H1 (cell line): ENCODE data around the gene NUAK1. TPM values are rescaled to one million over a fixed set of nuclear protein-coding genes. Genes with fewer than 3 reads are reported as not detected.

Experiments used
- CTCF ChIA-PET: fragments of 300-600 bp; sonication (Branson Sonifier 250); formaldehyde crosslinking; loops from one replicate; lab custom pipeline; 2021; ENCODE audit not compliant: partially characterized antibody; lab: Charles Lee
- POLR2A ChIA-PET: fragments of 300-600 bp; sonication (Branson Sonifier 250); formaldehyde crosslinking; loops from one replicate; lab custom pipeline; 2021; ENCODE audit warnings: inconsistent platforms; ENCODE audit not compliant: partially characterized antibody; lab: Charles Lee
- DNase-seq, 2 experiments: peaks; one replicate each; pipeline versions ENCODE4 v3.0.0 to v3.0.0-alpha.2; 2010 to 2022; ENCODE audit warnings: low spot score in 2 of 2, low read depth in 1 of 2, mixed read lengths in 1 of 2
- FAIRE-seq: peaks from 2 replicates; lab custom pipeline; 2011; peaks lifted over from hg19 to GRCh38; lab: Jason Lieb, UNC
- H2AFZ ChIP-seq: 2 replicates; pipeline ENCODE4 v1.8.1; 2012; ENCODE audit warnings: low read length, inconsistent platforms
- H2AK5ac ChIP-seq: 2 replicates; pipeline ENCODE4 v1.6.1; 2013; ENCODE audit warnings: low read depth, low read length
- H2BK120ac ChIP-seq: replicated peaks from 2 replicates; pipeline ENCODE3; 2013; ENCODE audit warnings: low read depth, low read length, inconsistent platforms
- H2BK12ac ChIP-seq: 2 replicates; pipeline ENCODE4 v1.6.1; 2013; ENCODE audit warnings: low read depth, low read length
- H2BK15ac ChIP-seq: 2 replicates; pipeline ENCODE4 v1.6.1; 2013; ENCODE audit warnings: low read length
- H2BK20ac ChIP-seq: 2 replicates; pipeline ENCODE4 v1.6.1; 2013; ENCODE audit warnings: low read length
- H2BK5ac ChIP-seq: 2 replicates; pipeline ENCODE4 v1.6.1; 2013; ENCODE audit warnings: low read depth, low read length
- H3K14ac ChIP-seq: 2 replicates; pipeline ENCODE4 v1.6.1; 2013; ENCODE audit warnings: inconsistent platforms; ENCODE audit not compliant: insufficient read length
- H3K18ac ChIP-seq: 2 replicates; pipeline ENCODE4 v1.6.1; 2013; ENCODE audit warnings: low read length; ENCODE audit errors: extremely low read depth
- H3K23ac ChIP-seq: 2 replicates; pipeline ENCODE4 v1.6.1; 2013; ENCODE audit warnings: inconsistent platforms; ENCODE audit not compliant: insufficient read length
- H3K23me2 ChIP-seq: 2 replicates; pipeline ENCODE4 v1.6.1; 2013; ENCODE audit warnings: low read depth, low read length
- H3K27ac ChIP-seq: 2 replicates; pipeline ENCODE4 v1.6.1; 2011; ENCODE audit warnings: low read depth, low read length, inconsistent platforms
- H3K27me3 ChIP-seq, 4 experiments: replicated peaks in 1 of 4; 1 replicate in 1 of 4; 2 replicates in 3 of 4; pipeline versions ENCODE4 v1.6.1 to v1.8.1; 2011 to 2013; ENCODE audit warnings: low read length in 3 of 4, mild to moderate bottlenecking in 3 of 4, inconsistent platforms in 2 of 4, mixed read lengths in 2 of 4, moderate library complexity in 1 of 4; ENCODE audit not compliant: control insufficient read depth in 3 of 4, insufficient read depth in 3 of 4; ENCODE audit errors: extremely low read depth in 1 of 4
- H3K36me3 ChIP-seq, 4 experiments: 2 replicates each; pipeline versions ENCODE4 v1.6.1 to v1.8.1; 2011 to 2013; ENCODE audit warnings: mild to moderate bottlenecking in 4 of 4, low read length in 3 of 4, moderate library complexity in 2 of 4, control low read depth in 1 of 4, inconsistent platforms in 1 of 4; ENCODE audit not compliant: insufficient read depth in 4 of 4, control insufficient read depth in 2 of 4
- H3K4ac ChIP-seq: replicated peaks from 2 replicates; pipeline ENCODE3; 2013; ENCODE audit warnings: low read length, low read depth, mixed read lengths, inconsistent platforms; ENCODE audit not compliant: insufficient read length
- H3K4me1 ChIP-seq, 4 experiments: replicated peaks in 1 of 4; 1 replicate in 1 of 4; 2 replicates in 3 of 4; pipeline versions ENCODE4 v1.6.1 to v1.8.1; 2011 to 2013; ENCODE audit warnings: low read length in 3 of 4, inconsistent platforms in 2 of 4, mixed read lengths in 1 of 4; ENCODE audit not compliant: insufficient read depth in 4 of 4, control insufficient read depth in 3 of 4
- H3K4me2 ChIP-seq, 2 experiments: 2 replicates each; pipeline versions ENCODE4 v1.6.1 to v1.8.1; 2011 to 2013; ENCODE audit warnings: low read depth in 2 of 2, low read length in 2 of 2, control low read depth in 1 of 2, inconsistent platforms in 1 of 2, mild to moderate bottlenecking in 1 of 2; ENCODE audit not compliant: insufficient read depth in 1 of 2
- H3K4me3 ChIP-seq, 4 experiments: fragments of 200-600, 300-600 bp in 1 of 4; sonication (generic), shearing (Covaris generic), sonication (Bioruptor Twin) in 1 of 4; 2 replicates each; pipeline versions ENCODE4 v1.5.1 to v1.8.1; 2011 to 2016; ENCODE audit warnings: low read length in 4 of 4, low read depth in 3 of 4, control low read depth in 2 of 4, inconsistent platforms in 2 of 4, mild to moderate bottlenecking in 2 of 4, mixed read lengths in 1 of 4, moderate library complexity in 1 of 4; ENCODE audit not compliant: insufficient read depth in 2 of 4; ENCODE audit errors: extremely low read depth in 1 of 4
- H3K56ac ChIP-seq: replicated peaks from 2 replicates; pipeline ENCODE3; 2013; ENCODE audit warnings: low read depth, mild to moderate bottlenecking, mixed read lengths, low read length, inconsistent platforms; ENCODE audit not compliant: insufficient read length
- H3K79me1 ChIP-seq: 2 replicates; pipeline ENCODE4 v1.6.1; 2013; ENCODE audit warnings: low read depth, low read length, control low read depth
- H3K79me2 ChIP-seq, 2 experiments: 2 replicates each; pipeline versions ENCODE4 v1.6.1 to v1.8.1; 2012 to 2013; ENCODE audit warnings: low read length in 2 of 2, mild to moderate bottlenecking in 2 of 2, inconsistent platforms in 1 of 2; ENCODE audit not compliant: insufficient read depth in 2 of 2, control insufficient read depth in 1 of 2
- H3K9ac ChIP-seq, 4 experiments: replicated peaks in 1 of 4; 1 replicate in 1 of 4; 2 replicates in 3 of 4; pipeline versions ENCODE4 v1.6.1 to v1.8.1; 2011 to 2013; ENCODE audit warnings: low read depth in 3 of 4, low read length in 3 of 4, control low read depth in 2 of 4, mild to moderate bottlenecking in 2 of 4, moderate library complexity in 2 of 4, inconsistent platforms in 1 of 4; ENCODE audit errors: extremely low read depth in 1 of 4
- H3K9me3 ChIP-seq, 2 experiments: 2 replicates each; pipeline versions ENCODE4 v1.6.1 to v1.8.1; 2012 to 2013; ENCODE audit warnings: mild to moderate bottlenecking in 2 of 2, moderate library complexity in 2 of 2, control low read depth in 1 of 2, inconsistent platforms in 1 of 2, low read depth in 1 of 2, low read length in 1 of 2, mixed read lengths in 1 of 2; ENCODE audit not compliant: insufficient read depth in 2 of 2
- H4K20me1 ChIP-seq, 2 experiments: replicated peaks in 1 of 2; 2 replicates each; pipeline versions ENCODE3 to v1.8.1; 2011 to 2013; ENCODE audit warnings: inconsistent platforms in 2 of 2, low read length in 2 of 2, mild to moderate bottlenecking in 1 of 2; ENCODE audit not compliant: insufficient read depth in 2 of 2, control insufficient read depth in 1 of 2
- H4K5ac ChIP-seq: 2 replicates; pipeline ENCODE4 v1.6.1; 2013; ENCODE audit warnings: low read length, low read depth, mixed read lengths, inconsistent platforms; ENCODE audit not compliant: insufficient read length
- H4K8ac ChIP-seq: 2 replicates; pipeline ENCODE4 v1.8.0; 2013; ENCODE audit warnings: mild to moderate bottlenecking, moderate library complexity, low read length, inconsistent platforms; ENCODE audit not compliant: insufficient read depth; ENCODE audit errors: extremely low read depth
- H4K91ac ChIP-seq: replicated peaks from 2 replicates; pipeline ENCODE3; 2013; ENCODE audit warnings: low read length, mixed read lengths, inconsistent platforms; ENCODE audit not compliant: insufficient read length
- CTBP2 ChIP-seq: IDR thresholded peaks from 2 replicates; pipeline ENCODE4 v1.7.0; 2011; ENCODE audit warnings: borderline replicate concordance, mild to moderate bottlenecking, moderate library complexity, mixed read lengths, low read length; ENCODE audit not compliant: insufficient read depth, insufficient read length
- E2F6 ChIP-seq: IDR thresholded peaks from 2 replicates; pipeline ENCODE4 v1.6.1; 2012; ENCODE audit warnings: inconsistent platforms
- GABPA ChIP-seq: IDR thresholded peaks from 2 replicates; pipeline ENCODE4 v1.6.1; 2011; ENCODE audit warnings: mild to moderate bottlenecking, low read length, moderate library complexity, borderline replicate concordance; ENCODE audit not compliant: insufficient read depth
- GTF2F1 ChIP-seq: IDR thresholded peaks from 2 replicates; pipeline ENCODE4 v1.6.1; 2012; ENCODE audit warnings: low read depth, low read length, improper control_type of control experiment, borderline replicate concordance
- PHF8 ChIP-seq: fragments of 200-600 bp; sonication (generic); conservative IDR thresholded peaks from 2 replicates; pipeline ENCODE4 v1.7.1; 2012; ENCODE audit warnings: low read depth, mild to moderate bottlenecking, inconsistent platforms, low read length, moderate library complexity
- RAD21 ChIP-seq, 2 experiments: IDR thresholded peaks in 1 of 2; conservative IDR thresholded peaks in 1 of 2; 2 replicates each; pipeline ENCODE4 v1.6.1; 2011; ENCODE audit warnings: low read depth in 2 of 2, low read length in 2 of 2, improper control_type of control experiment in 1 of 2, inconsistent platforms in 1 of 2, mild to moderate bottlenecking in 1 of 2, moderate library complexity in 1 of 2
- SIN3A ChIP-seq, 2 experiments: IDR thresholded peaks in 1 of 2; conservative IDR thresholded peaks in 1 of 2; 2 replicates each; pipeline ENCODE4 v1.6.1; 2011 to 2012; ENCODE audit warnings: low read length in 2 of 2, improper control_type of control experiment in 1 of 2, low read depth in 1 of 2, mild to moderate bottlenecking in 1 of 2
- WGBS, 2 experiments: shearing (Covaris generic) in 1 of 2; methylation state at CpG; one replicate each; pipeline versions ENCODE4 v1.1.6 to v1.1.7; 2013 to 2015; ENCODE audit warnings: low lambda C conversion rate in 2 of 2, mixed read lengths in 2 of 2, inconsistent platforms in 1 of 2, low coverage in 1 of 2, missing lambda C conversion rate in 1 of 2; ENCODE audit not compliant: insufficient replicate concordance in 2 of 2, insufficient coverage in 1 of 2, insufficient read length in 1 of 2; ENCODE audit errors: extremely low coverage in 1 of 2, missing lambda C conversion rate in 1 of 2; 5-methylcytosine and 5-hydroxymethylcytosine counted together
- polyA plus RNA-seq, 7 experiments: library from polyadenylated mRNA; depleted of rRNA in 3 of 7; stranded (reverse) in 5 of 7; unstranded in 2 of 7; fragments of >200 nt in 5 of 7; fragments of 200-250 nt in 2 of 7; gene quantifications; 1 replicate in 5 of 7; 2 replicates in 1 of 7; 4 replicates in 1 of 7; pipeline versions ENCODE4 v1.2.1 to v1.2.3, GENCODE V29; 2011 to 2013; ENCODE audit warnings: missing spikeins in 2 of 7, mixed read lengths in 2 of 7
- total RNA-seq: library from RNA; stranded (reverse); fragmentation: NEBNext Ultra II Directional; extraction: Animal tissue kit (Norgen Biotek cat#: 25700); gene quantifications from 2 replicates; pipeline ENCODE4 v1.2.1, GENCODE V29; 2021

The NUAK1 gene
- total and polyA plus RNA-seq, 2 of the 8 experiments (the other 6 are each of a cell fraction or from before 2014, with no cell fraction given), result 6.7 to 18.2 TPM

- no peak overlapping the region for H2AFZ ChIP-seq
Observed at GRCh38 chr12:106171117-106171750, 32.5 kb upstream of the NUAK1 start.

More at GRCh38 chr12:106171117-106171750, 32.5 kb upstream of the NUAK1 start:
- Histone ChIP-seq H4K5ac (no peak overlapping the region), H3K79me1 (no peaks in the 10 kb centered on the region), H3K4me1 (no peaks in the 10 kb centered on the region; a peak in 1 of 7 replicates), H3K56ac (no peak overlapping the region), H3K4ac (no peak overlapping the region), H3K23me2 (no peaks in the 10 kb centered on the region; the same call in 1 of the 2 replicates), H3K27me3 (no peaks in the 10 kb centered on the region), H3K9ac (no peak overlapping the region), H3K9me3 (no peaks in the 10 kb centered on the region), H3K23ac (no peak overlapping the region), H3K36me3 (no peaks in the 10 kb centered on the region), H3K14ac (no peak overlapping the region), H4K20me1 (no peaks in the 10 kb centered on the region), H3K4me2 (no peak overlapping the region), H3K18ac (no peak overlapping the region), H2BK20ac (no peak overlapping the region), H2BK12ac (no peak overlapping the region), H3K27ac (no peak overlapping the region), H2BK15ac (no peak overlapping the region), H3K4me3 (no peak overlapping the region), H2BK5ac (no peak overlapping the region), H3K79me2 (no peaks in the 10 kb centered on the region), H4K91ac (no peak overlapping the region), H4K8ac (no peak overlapping the region), H2BK120ac (no peak overlapping the region), H2AK5ac (no peak overlapping the region)
- ChIA-PET POLR2A (interaction anchor here (1.0 kb wide), 1 partner anchor 17 kb away, joined by 3 read pairs; no protein-coding TSS in a partner anchor), CTCF (interaction anchor here (0.9 to 1.8 kb wide), 8 partner anchors 9 to 150 kb away, joined by 3 to 6 read pairs (median 3); no protein-coding TSS in a partner anchor)
- no peak for TF ChIP-seq GABPA
- no peak for TF ChIP-seq PHF8
- no peak for TF ChIP-seq CTBP2
- TF ChIP-seq GTF2F1, result no peak
- no peak for TF ChIP-seq E2F6
- TF ChIP-seq SIN3A (conservative IDR thresholded peaks at IDR 0.05 in 1 of 2, IDR thresholded peaks at IDR 0.05 in 1 of 2; ENCODE audit: low read depth in 1 of 2, low read length in 2 of 2), result no peak
- TF ChIP-seq RAD21 (IDR thresholded peaks at IDR 0.05 in 1 of 2, conservative IDR thresholded peaks at IDR 0.05 in 1 of 2; ENCODE audit: low read depth in 2 of 2, low read length in 2 of 2), result peak in 1 of 2 experiments; percentile 18; a peak in 1 of 4 replicates
- 84% methylated on average over 4 of the region's 4 CpGs; no CpG with 5 or more reads in 1 of the 2 experiments for WGBS, 2 experiments
- no peak for DNase-seq
- FAIRE-seq, result no peak
